NB4 (cell line): ENCODE measurements around the gene CD177.

Experiments used
- DNase-seq: peaks from one replicate; pipeline ENCODE4 v3.0.0; 2010; ENCODE audit warnings: low read depth
- H3K4me3 ChIP-seq: one replicate; pipeline ENCODE4 v1.5.1; 2011; ENCODE audit warnings: mild to moderate bottlenecking, low read depth, low read length, moderate library complexity
- CTCF ChIP-seq: IDR thresholded peaks from one replicate; pipeline ENCODE4 v1.5.1; 2012; ENCODE audit warnings: low read depth, low read length
- MAX ChIP-seq: IDR thresholded peaks from 2 replicates; pipeline ENCODE4 v1.6.1; 2011; ENCODE audit warnings: low read depth, low read length
- MYC ChIP-seq: IDR thresholded peaks from 2 replicates; pipeline ENCODE4 v1.6.1; 2011; ENCODE audit warnings: low read depth, low read length
- POLR2A ChIP-seq: IDR thresholded peaks from 2 replicates; pipeline ENCODE4 v1.6.1; 2011; ENCODE audit warnings: mild to moderate bottlenecking; ENCODE audit not compliant: insufficient read length; ENCODE audit errors: extremely low read depth

The CD177 gene

GRCh38 chr19:43353606-43354304 lies at the start of gene CD177:
Gene CD177 (plus strand): TSS chr19:43353686. CDS start chr19:43353715, 29 bp downstream.
- TF ChIP-seq CTCF, result no peak
- no peak for TF ChIP-seq MAX
- TF ChIP-seq MYC, result no peak
- TF ChIP-seq POLR2A, result no peak
- H3K4me3 ChIP-seq, result no peak within 1 kb of the TSS
- DNase-seq, result no peak

GRCh38 chr19:43305642-43306041 lies 47.8 kb upstream of the CD177 start:
- no peak overlapping the region for H3K4me3 ChIP-seq
- DNase-seq, result peak; percentile 3
- TF ChIP-seq MYC, result no peak
- TF ChIP-seq MAX, result no peak
- no peak for TF ChIP-seq POLR2A
- TF ChIP-seq CTCF, result no peak

- TF ChIP-seq CTCF, result no peak
- H3K4me3 ChIP-seq, result no peak overlapping the region
- no peak for DNase-seq
Measured at GRCh38 chr19:43306097-43306496, 47.4 kb upstream of the CD177 start.

- no peak for DNase-seq
- TF ChIP-seq POLR2A, result no peak
- no peak for TF ChIP-seq CTCF
- TF ChIP-seq MYC, result no peak
- no peak for TF ChIP-seq MAX
- H3K4me3 ChIP-seq, result no peak overlapping the region
Measured at GRCh38 chr19:43308244-43308815, 45.2 kb upstream of the CD177 start.

GRCh38 chr19:43309466-43309865 lies 44.0 kb upstream of the CD177 start:
- TF ChIP-seq POLR2A, result no peak
- DNase-seq, result no peak
- H3K4me3 ChIP-seq, result no peak overlapping the region

- TF ChIP-seq MAX, result no peak
- no peak for DNase-seq
Measured at GRCh38 chr19:43310221-43310620, 43.3 kb upstream of the CD177 start.

GRCh38 chr19:43311256-43311655 lies 42.2 kb upstream of the CD177 start:
- no peak for DNase-seq
- TF ChIP-seq POLR2A (no peak), MYC (no peak), MAX (no peak), CTCF (no peak)

More at GRCh38 chr19:43310221-43310620, 43.3 kb upstream of the CD177 start:
- H3K4me3 ChIP-seq, result no peak overlapping the region

More at GRCh38 chr19:43311256-43311655, 42.2 kb upstream of the CD177 start:
- H3K4me3 ChIP-seq, result no peak overlapping the region
